GM12891 (cell line): ENCODE measurements around the gene MYOZ1.

Experiments used
- PAX5 ChIP-seq: IDR thresholded peaks from 2 replicates; pipeline ENCODE4 v1.6.1; 2011; ENCODE audit warnings: low read length, moderate library complexity, mild to moderate bottlenecking; ENCODE audit not compliant: insufficient read depth, severe bottlenecking
- POLR2A ChIP-seq: IDR thresholded peaks from 2 replicates; pipeline ENCODE4 v1.6.1; 2011; ENCODE audit warnings: low read depth, low read length, control low read depth
- POLR2AphosphoS5 ChIP-seq: IDR thresholded peaks from 2 replicates; pipeline ENCODE4 v1.6.1; 2011; ENCODE audit warnings: low read depth, low read length, control low read depth
- POU2F2 ChIP-seq: IDR thresholded peaks from 2 replicates; pipeline ENCODE4 v1.6.1; 2011; ENCODE audit warnings: low read depth, mild to moderate bottlenecking, control low read depth, low read length, moderate library complexity
- SPI1 ChIP-seq: IDR thresholded peaks from 2 replicates; pipeline ENCODE4 v1.6.1; 2011; ENCODE audit warnings: low read depth, low read length, control low read depth
- TAF1 ChIP-seq: IDR thresholded peaks from 2 replicates; pipeline ENCODE4 v1.6.1; 2011; ENCODE audit warnings: low read depth, low read length, control low read depth

DNA sequence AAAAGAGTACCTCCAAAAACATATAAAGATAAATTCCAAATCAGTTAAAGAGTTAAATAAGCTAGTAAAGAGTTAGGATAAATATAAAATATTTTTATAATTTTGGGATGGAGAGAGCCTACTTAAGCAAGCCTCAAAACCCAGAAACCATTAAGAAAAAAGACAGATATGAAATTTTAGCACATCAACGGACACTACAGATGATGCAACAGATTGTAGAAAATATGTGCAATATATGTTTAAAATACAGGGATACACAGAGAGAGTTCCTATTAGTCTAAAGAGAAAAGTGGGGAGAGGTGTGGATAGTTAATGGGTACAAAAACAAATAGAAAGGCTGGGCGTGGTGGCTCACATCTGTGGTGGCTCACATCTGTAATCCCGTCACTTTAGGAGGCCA is 26.6 kb downstream of the MYOZ1 start:
- TF ChIP-seq POLR2AphosphoS5, result no peak
- no peak for TF ChIP-seq TAF1
- no peak for TF ChIP-seq POLR2A
- no peak for TF ChIP-seq PAX5
- no peak for TF ChIP-seq SPI1
- TF ChIP-seq POU2F2, result no peak
